Iris pigment epithelial cell (primary cell): ENCODE data around the gene FABP6.

ENCODE experiments used
- DNase-seq: peaks from one replicate; pipeline ENCODE4 v3.0.0-alpha.2; 2011; ENCODE audit warnings: low read depth

The FABP6 gene

GRCh38 chr5:160262151-160263074 is 33.1 kb downstream of the FABP6 start:
- no peak for DNase-seq

GRCh38 chr5:160263326-160263855 is 34.1 kb downstream of the FABP6 start:
- DNase-seq = no peak

- DNase-seq = no peak
Observed at GRCh38 chr5:160266044-160266443, 36.7 kb downstream of the FABP6 start.

- no peak for DNase-seq
Observed at GRCh38 chr5:160266752-160267345, 37.5 kb downstream of the FABP6 start.

GRCh38 chr5:160268121-160268520 is 38.8 kb downstream of the FABP6 start:
- DNase-seq = no peak

- peak; percentile 85 for DNase-seq
Observed at GRCh38 chr5:160269017-160269416, 39.7 kb downstream of the FABP6 start.

GRCh38 chr5:160270704-160271103 is 41.4 kb downstream of the FABP6 start:
- no peak for DNase-seq

GRCh38 chr5:160271396-160271795 is 42.1 kb downstream of the FABP6 start:
- DNase-seq = peak; percentile 41

GRCh38 chr5:160271836-160272235 is 42.5 kb downstream of the FABP6 start:
- DNase-seq = no peak

- no peak for DNase-seq
Observed at GRCh38 chr5:160272264-160272663, 43.0 kb downstream of the FABP6 start.

GRCh38 chr5:160272889-160273288 is 43.6 kb downstream of the FABP6 start:
- no peak for DNase-seq

GRCh38 chr5:160274483-160274931 is 45.2 kb downstream of the FABP6 start:
- no peak for DNase-seq

GRCh38 chr5:160278343-160278742 is 49.0 kb downstream of the FABP6 start:
- DNase-seq = no peak

GRCh38 chr5:160280384-160281095 is 51.2 kb downstream of the FABP6 start:
- no peak for DNase-seq

GRCh38 chr5:160281275-160281674 is 52.0 kb downstream of the FABP6 start:
- DNase-seq = no peak

- DNase-seq = no peak
Observed at GRCh38 chr5:160284291-160284873, 55.1 kb downstream of the FABP6 start.

- no peak for DNase-seq
Observed at GRCh38 chr5:160285316-160285715, 56.0 kb downstream of the FABP6 start.

- no peak for DNase-seq
Observed at GRCh38 chr5:160286947-160287346, 57.6 kb downstream of the FABP6 start.

- peak; percentile 48 for DNase-seq
Observed at GRCh38 chr5:160287378-160288051, 58.2 kb downstream of the FABP6 start.
